ENCODE measurements around the gene KRT36.

GRCh38 chr17:41516147-41516829 is 26.6 kb upstream of the KRT36 start:
- no peak for TF ChIP-seq CTCF (IDR thresholded peaks at IDR 0.05; ENCODE audit: low read depth, low read length, poor library complexity, severe bottlenecking)
- TF ChIP-seq EZH2phosphoT487 (IDR thresholded peaks at IDR 0.05; ENCODE audit: borderline replicate concordance, low read length) = no peak
